ENCODE results near the gene SERINC3.

GRCh38 chr20:44516491-44516890 is 5.4 kb downstream of the SERINC3 start:
- TF ChIP-seq CTCF (IDR thresholded peaks at IDR 0.05; ENCODE audit: poor library complexity, severe bottlenecking) (no peak), EP300 (conservative IDR thresholded peaks at IDR 0.05; ENCODE audit: poor library complexity, severe bottlenecking) (no peak), EZH2 (IDR thresholded peaks at IDR 0.05; ENCODE audit: borderline replicate concordance, insufficient read depth, low read length, poor library complexity, severe bottlenecking) (no peak), TAF1 (IDR thresholded peaks at IDR 0.05; ENCODE audit: low read depth) (no peak), SMC3 (conservative IDR thresholded peaks at IDR 0.05; ENCODE audit: poor library complexity) (no peak), POLR2AphosphoS5 (IDR thresholded peaks at IDR 0.05) (no peak)

Data from neural cell (in vitro differentiated cells).